AG04449 (cell line): Measurements from ENCODE around the gene BDNF.

Source experiments
- CTCF ChIA-PET: fragments of 350-600 bp; formaldehyde crosslinking; extraction: SDS; loops from one replicate; lab custom pipeline; 2021; ENCODE audit warnings: antibody characterized with exemption; lab: Yijun Ruan, JAX
- POLR2A ChIA-PET: fragments of 400-600, 350-600 bp; formaldehyde crosslinking; extraction: SDS; loops from one replicate; lab custom pipeline; 2020; ENCODE audit warnings: antibody characterized with exemption, inconsistent platforms; lab: Yijun Ruan, JAX
- DNase-seq: peaks from one replicate; pipeline ENCODE4 v3.0.0-alpha.2; 2010; ENCODE audit warnings: low read depth, low spot score
- H3K4me3 ChIP-seq: 2 replicates; pipeline ENCODE4 v1.5.1; 2011; ENCODE audit warnings: low read depth, mild to moderate bottlenecking, control low read depth, low read length
- TF ChIP-seq, protein P1 (sequence below): IDR thresholded peaks from one replicate; pipeline ENCODE4 v1.5.1; 2011; ENCODE audit warnings: mild to moderate bottlenecking, moderate library complexity, low read length, control low read depth, inconsistent platforms; ENCODE audit not compliant: insufficient read depth; ENCODE audit errors: missing control alignments

Gene BDNF

DNA sequence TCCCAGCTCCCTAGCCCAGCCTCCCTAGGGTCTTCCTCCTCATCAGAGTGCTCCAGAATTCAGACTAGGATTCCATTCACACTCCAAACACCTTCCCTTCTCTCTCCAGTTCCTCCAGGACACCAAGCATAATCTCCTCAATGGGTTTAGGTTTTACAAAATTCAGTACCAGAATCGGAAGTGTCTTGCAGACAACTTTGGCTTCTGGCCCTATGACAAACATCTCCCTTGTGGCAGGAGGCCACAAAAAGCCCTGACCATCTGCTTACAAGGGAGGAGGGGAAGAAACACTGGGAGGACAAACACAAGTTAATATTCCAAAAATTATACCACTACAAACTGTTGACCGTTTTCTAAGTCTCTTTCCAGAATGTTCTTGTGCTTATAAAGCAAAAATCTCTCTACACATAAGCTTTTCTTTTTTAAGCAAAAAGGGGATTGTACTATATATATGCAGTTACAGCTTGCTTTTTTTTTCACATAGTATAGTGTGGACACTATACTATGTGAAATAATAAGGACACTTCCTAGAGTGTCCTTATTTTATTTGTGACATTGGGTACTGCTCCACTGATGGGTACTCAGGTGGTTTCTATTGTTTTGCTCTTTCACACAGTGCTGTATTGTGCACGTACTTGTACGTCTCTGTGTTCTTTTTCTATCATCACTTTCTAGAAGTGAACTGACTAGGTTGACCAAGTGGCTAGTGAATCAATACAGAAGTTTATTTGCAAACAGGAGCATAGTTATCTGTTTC is 78.7 kb downstream of the BDNF start:
- DNase-seq, result no peak
- ChIA-PET CTCF (no interaction called here), POLR2A (no interaction called here)
- no peak overlapping the region for H3K4me3 ChIP-seq
- TF ChIP-seq, protein P1, sequence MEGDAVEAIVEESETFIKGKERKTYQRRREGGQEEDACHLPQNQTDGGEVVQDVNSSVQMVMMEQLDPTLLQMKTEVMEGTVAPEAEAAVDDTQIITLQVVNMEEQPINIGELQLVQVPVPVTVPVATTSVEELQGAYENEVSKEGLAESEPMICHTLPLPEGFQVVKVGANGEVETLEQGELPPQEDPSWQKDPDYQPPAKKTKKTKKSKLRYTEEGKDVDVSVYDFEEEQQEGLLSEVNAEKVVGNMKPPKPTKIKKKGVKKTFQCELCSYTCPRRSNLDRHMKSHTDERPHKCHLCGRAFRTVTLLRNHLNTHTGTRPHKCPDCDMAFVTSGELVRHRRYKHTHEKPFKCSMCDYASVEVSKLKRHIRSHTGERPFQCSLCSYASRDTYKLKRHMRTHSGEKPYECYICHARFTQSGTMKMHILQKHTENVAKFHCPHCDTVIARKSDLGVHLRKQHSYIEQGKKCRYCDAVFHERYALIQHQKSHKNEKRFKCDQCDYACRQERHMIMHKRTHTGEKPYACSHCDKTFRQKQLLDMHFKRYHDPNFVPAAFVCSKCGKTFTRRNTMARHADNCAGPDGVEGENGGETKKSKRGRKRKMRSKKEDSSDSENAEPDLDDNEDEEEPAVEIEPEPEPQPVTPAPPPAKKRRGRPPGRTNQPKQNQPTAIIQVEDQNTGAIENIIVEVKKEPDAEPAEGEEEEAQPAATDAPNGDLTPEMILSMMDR, result no peak

DNA sequence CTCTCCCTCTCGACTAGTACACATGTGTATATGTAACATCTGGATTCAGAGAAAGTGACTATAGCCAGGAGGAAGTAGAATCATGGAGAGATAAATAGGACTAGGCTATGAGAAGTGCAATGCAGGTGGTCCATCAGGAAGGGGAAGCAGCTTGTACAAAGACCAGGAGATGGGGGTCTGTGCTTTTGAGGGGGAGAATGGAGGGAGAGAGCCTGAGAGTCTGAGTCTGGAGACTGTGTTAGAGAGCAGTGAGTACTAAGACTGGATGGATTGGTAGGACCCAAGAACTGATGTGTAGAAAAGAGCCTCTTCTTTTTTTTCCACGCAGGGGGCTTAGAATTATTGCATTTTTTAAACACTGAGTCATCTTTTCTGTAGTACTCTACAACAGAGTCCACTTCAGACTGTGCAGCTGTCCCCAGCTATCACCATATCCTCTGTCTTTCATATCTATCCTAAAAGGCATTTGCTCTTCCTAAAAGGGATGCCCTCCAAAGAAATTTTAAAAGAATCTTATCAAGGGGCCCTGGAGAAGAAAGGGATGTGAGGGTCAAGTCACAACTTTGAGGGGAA is 80.4 kb downstream of the BDNF start:
- TF ChIP-seq, protein P1, result no peak
- no peak for DNase-seq
- ChIA-PET CTCF (no interaction called here), POLR2A (no interaction called here)
- H3K4me3 ChIP-seq, result no peak overlapping the region

DNA sequence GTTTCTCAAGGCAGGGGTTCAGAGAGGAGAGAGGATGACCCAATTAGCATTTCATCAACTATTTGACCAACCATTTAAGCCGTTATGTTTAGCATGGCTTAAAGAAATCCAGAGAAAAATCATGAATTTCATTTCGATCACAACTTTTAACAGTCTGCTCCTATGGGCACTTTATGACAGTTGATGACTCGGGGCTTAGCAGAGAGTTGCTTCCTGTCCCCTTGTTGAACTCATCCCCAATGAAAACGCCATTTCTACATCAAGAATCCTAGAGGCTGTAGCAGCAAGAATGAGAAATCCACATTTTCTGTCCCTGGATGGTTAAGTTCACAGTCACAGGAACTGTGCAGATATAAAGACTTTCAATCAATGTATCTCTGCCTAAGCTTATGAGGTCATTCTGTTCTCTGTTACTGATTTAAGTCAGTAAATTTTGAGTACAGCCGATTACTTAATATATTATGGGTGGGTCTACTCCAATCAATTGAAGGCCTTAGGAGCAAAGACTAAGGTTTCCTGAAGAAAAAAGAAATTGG is 81.1 kb downstream of the BDNF start:
- no peak overlapping the region for H3K4me3 ChIP-seq
- ChIA-PET CTCF (no interaction called here), POLR2A (no interaction called here)
- no peak for DNase-seq
- TF ChIP-seq, protein P1, result no peak

DNA sequence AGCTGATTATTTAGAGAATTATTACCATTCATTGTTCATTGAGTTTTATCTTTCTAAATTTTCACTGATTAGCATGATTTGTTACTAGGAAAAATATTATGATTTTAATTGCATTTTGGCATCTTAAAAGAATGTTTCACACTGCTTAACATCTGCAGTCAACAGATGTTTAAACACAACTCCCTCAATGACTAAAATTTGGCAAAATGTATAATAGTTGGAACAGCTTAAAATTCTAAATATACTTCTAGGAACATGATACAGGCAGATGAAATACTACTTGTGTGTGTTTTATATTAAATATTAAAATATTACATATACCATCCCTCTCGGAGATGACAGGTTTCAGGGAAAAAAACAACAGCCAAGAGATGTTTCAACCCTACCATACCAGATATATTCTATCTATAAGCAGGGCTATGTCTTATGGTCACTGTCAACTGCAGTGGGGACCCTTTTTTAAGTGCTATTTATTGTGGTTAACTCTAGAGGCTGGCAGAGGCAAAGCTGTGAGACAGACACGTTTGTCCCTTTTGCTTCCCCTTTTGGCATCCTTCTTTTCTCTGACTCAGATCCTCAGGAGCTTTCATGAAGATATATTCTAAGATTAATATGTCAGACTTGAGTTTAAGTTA is 81.9 kb downstream of the BDNF start:
- ChIA-PET CTCF (no interaction called here), POLR2A (no interaction called here)
- H3K4me3 ChIP-seq, result no peak overlapping the region
- DNase-seq, result no peak
- TF ChIP-seq, protein P1, result no peak

DNA sequence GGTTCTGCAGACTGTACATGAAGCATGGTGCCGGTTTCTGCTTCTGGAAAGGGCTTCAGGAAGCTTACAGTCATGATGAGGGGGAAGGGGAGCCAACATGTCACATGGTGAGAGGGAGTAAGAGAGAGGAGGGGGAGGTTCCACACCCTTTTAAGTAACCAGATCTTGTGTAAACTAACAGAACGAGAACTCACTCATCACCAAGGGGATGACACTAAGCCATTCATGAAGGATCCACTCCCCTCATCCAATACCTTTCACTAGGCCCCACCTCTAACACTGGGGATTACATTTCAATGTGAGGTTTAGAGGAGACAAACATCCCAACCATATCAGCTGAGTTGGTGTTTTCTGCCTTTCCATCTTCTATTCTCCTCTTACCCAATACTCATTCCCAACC is 83.5 kb downstream of the BDNF start:
- TF ChIP-seq, protein P1, result no peak
- no peak overlapping the region for H3K4me3 ChIP-seq
- ChIA-PET CTCF (no interaction called here), POLR2A (no interaction called here)
- no peak for DNase-seq

DNA sequence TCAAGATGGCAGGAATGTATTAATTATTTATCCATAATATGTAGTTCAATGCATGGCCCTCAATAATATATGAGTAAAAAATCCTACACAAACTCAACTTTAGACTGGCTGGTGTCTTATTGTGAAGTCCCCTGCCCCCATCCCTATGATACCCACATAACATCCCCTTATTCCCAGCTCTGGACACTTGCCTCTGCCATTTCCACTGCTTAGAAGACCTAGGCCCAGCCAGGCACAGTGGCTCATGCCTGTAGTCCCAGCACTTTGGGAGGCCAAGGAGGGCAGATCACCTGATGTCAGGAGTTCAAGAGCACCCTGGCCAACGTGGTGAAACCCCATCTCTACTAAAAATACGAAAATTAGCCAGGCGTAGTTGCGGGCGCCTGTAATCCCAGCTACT is 84.4 kb downstream of the BDNF start:
- no peak overlapping the region for H3K4me3 ChIP-seq
- TF ChIP-seq, protein P1, result no peak
- ChIA-PET POLR2A (no interaction called here), CTCF (no interaction called here)
- DNase-seq, result no peak
